ENCODE data around the gene APLN. TPM values are rescaled to one million over a fixed set of nuclear protein-coding genes. Genes with fewer than 3 reads are reported as not detected.

The APLN gene
- polyA plus RNA-seq, 1 donor from 2014 or later = 0.38 TPM

Other genes starting within 250 kb of the APLN start
- 62.9 and 66.9 TPM in 2 replicates for gene SMARCA1, start 131.5 kb downstream of the APLN start, polyA plus RNA-seq
- 27.9 and 31.2 TPM in 2 replicates for gene OCRL, start 114.7 kb downstream of the APLN start, polyA plus RNA-seq
- gene XPNPEP2, start 84.0 kb upstream of the APLN start, polyA plus RNA-seq = not detected in 2 replicates
- not detected in 2 replicates for gene SASH3, start 125.0 kb upstream of the APLN start, polyA plus RNA-seq
- 24.9 and 30.4 TPM in 2 replicates for gene ZDHHC9, start 188.9 kb upstream of the APLN start, polyA plus RNA-seq

All from neural cell (in vitro differentiated cells).